ENCODE results near the gene ORC2. TPM values are rescaled to one million over a fixed set of nuclear protein-coding genes. Genes with fewer than 3 reads are reported as not detected.
A peak's percentile ranks its signal among the peaks of the same experiment; 100 is the strongest.

The ORC2 gene
- polyA plus RNA-seq, 2 of the 4 experiments (the other 2 are of a cell fraction): 20.9 to 24.5 TPM

- peak; percentile 62 for TF ChIP-seq CTCF (IDR thresholded peaks at IDR 0.05)
- TF ChIP-seq NR3C1 (IDR thresholded peaks at IDR 0.05): no peak
- peak in 1 of 2 experiments; percentile 10; a peak in 1 of 5 replicates for TF ChIP-seq EP300 (IDR thresholded peaks at IDR 0.05)
- TF ChIP-seq JUNB (IDR thresholded peaks at IDR 0.05): no peak
- TF ChIP-seq, protein P1, sequence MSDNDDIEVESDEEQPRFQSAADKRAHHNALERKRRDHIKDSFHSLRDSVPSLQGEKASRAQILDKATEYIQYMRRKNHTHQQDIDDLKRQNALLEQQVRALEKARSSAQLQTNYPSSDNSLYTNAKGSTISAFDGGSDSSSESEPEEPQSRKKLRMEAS (IDR thresholded peaks at IDR 0.05): peak; percentile 87; the same call in 1 of the 2 replicates
- no peak for TF ChIP-seq SREBF2 (IDR thresholded peaks at IDR 0.05)
- TF ChIP-seq RCOR1 (IDR thresholded peaks at IDR 0.05; ENCODE audit: low read depth, low read length): no peak
- no peak for TF ChIP-seq CHD4 (IDR thresholded peaks at IDR 0.05; ENCODE audit: borderline replicate concordance)
- TF ChIP-seq CBX8 (IDR thresholded peaks at IDR 0.05): no peak
- TF ChIP-seq RNF2 (IDR thresholded peaks at IDR 0.05; ENCODE audit: borderline replicate concordance, low read depth): no peak
- TF ChIP-seq, protein P2, sequence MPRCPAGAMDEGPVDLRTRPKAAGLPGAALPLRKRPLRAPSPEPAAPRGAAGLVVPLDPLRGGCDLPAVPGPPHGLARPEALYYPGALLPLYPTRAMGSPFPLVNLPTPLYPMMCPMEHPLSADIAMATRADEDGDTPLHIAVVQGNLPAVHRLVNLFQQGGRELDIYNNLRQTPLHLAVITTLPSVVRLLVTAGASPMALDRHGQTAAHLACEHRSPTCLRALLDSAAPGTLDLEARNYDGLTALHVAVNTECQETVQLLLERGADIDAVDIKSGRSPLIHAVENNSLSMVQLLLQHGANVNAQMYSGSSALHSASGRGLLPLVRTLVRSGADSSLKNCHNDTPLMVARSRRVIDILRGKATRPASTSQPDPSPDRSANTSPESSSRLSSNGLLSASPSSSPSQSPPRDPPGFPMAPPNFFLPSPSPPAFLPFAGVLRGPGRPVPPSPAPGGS (IDR thresholded peaks at IDR 0.05): peak; percentile 39; the same call in 1 of the 3 replicates
- no peak for TF ChIP-seq FOSL2 (IDR thresholded peaks at IDR 0.05)
- no peak for TF ChIP-seq FOSL2 (CRISPR knock-in tag; IDR thresholded peaks at IDR 0.05)
- TF ChIP-seq ZC3H11A (IDR thresholded peaks at IDR 0.05): no peak
- TF ChIP-seq POLR2A (IDR thresholded peaks at IDR 0.05; ENCODE audit: low read length): peak; percentile 47
- no peak for TF ChIP-seq ZSCAN20 (CRISPR knock-in tag; IDR thresholded peaks at IDR 0.05)
- TF ChIP-seq NFE2L2 (conservative IDR thresholded peaks at IDR 0.05; ENCODE audit: low read length): no peak
- no peak for TF ChIP-seq MAFK (IDR thresholded peaks at IDR 0.05; ENCODE audit: partially characterized antibody)
- TF ChIP-seq EHMT2 (IDR thresholded peaks at IDR 0.05; ENCODE audit: low read depth): peak; percentile 78
- TF ChIP-seq KDM1A (IDR thresholded peaks at IDR 0.05; ENCODE audit: low read depth): no peak
- TF ChIP-seq E2F6 (IDR thresholded peaks at IDR 0.05; ENCODE audit: borderline replicate concordance, low read depth): peak; percentile 88
- TF ChIP-seq REST (IDR thresholded peaks at IDR 0.05): no peak
- peak; percentile 40; the same call in 1 of the 2 replicates for TF ChIP-seq PHF8 (IDR thresholded peaks at IDR 0.05; ENCODE audit: borderline replicate concordance, low read depth)
- peak; percentile 34 for TF ChIP-seq CHD2 (IDR thresholded peaks at IDR 0.05; ENCODE audit: low read length, partially characterized antibody)
- TF ChIP-seq FOXS1 (CRISPR knock-in tag; IDR thresholded peaks at IDR 0.05): no peak
- TF ChIP-seq HEYL (CRISPR knock-in tag; IDR thresholded peaks at IDR 0.05): no peak
These were observed at the start of gene ORC2 (continued) for GRCh38 chr2:200963124-200963917.
